Measurements from ENCODE around the gene INSR.

The INSR gene

GRCh38 chr19:7258840-7259395 is 35.3 kb downstream of the INSR start:
- no peak for DNase-seq (ENCODE audit: low read depth)
- H3K4me3 ChIP-seq (ENCODE audit: low read length) = no peak overlapping the region
- TF ChIP-seq CTCF (IDR thresholded peaks at IDR 0.05; ENCODE audit: insufficient read depth, low read depth, low read length, missing control alignments) = no peak

GRCh38 chr19:7258041-7258839 is 36.0 kb downstream of the INSR start:
- no peak for TF ChIP-seq CTCF (IDR thresholded peaks at IDR 0.05; ENCODE audit: insufficient read depth, low read depth, low read length, missing control alignments)
- no peak for DNase-seq (ENCODE audit: low read depth)
- H3K4me3 ChIP-seq (ENCODE audit: low read length) = no peak overlapping the region

GRCh38 chr19:7257148-7258040 is 36.8 kb downstream of the INSR start:
- no peak overlapping the region for H3K4me3 ChIP-seq (ENCODE audit: low read length)
- no peak for DNase-seq (ENCODE audit: low read depth)
- no peak for TF ChIP-seq CTCF (IDR thresholded peaks at IDR 0.05; ENCODE audit: insufficient read depth, low read depth, low read length, missing control alignments)

GRCh38 chr19:7255631-7256030 is 38.6 kb downstream of the INSR start:
- no peak for DNase-seq (ENCODE audit: low read depth)
- TF ChIP-seq CTCF (IDR thresholded peaks at IDR 0.05; ENCODE audit: insufficient read depth, low read depth, low read length, missing control alignments) = no peak
- H3K4me3 ChIP-seq (ENCODE audit: low read length) = no peak overlapping the region

GRCh38 chr19:7255119-7255518 is 39.1 kb downstream of the INSR start:
- TF ChIP-seq CTCF (IDR thresholded peaks at IDR 0.05; ENCODE audit: insufficient read depth, low read depth, low read length, missing control alignments) = no peak
- no peak overlapping the region for H3K4me3 ChIP-seq (ENCODE audit: low read length)
- DNase-seq (ENCODE audit: low read depth) = no peak

- no peak overlapping the region for H3K4me3 ChIP-seq (ENCODE audit: low read length)
- DNase-seq (ENCODE audit: low read depth) = no peak
- TF ChIP-seq CTCF (IDR thresholded peaks at IDR 0.05; ENCODE audit: insufficient read depth, low read depth, low read length, missing control alignments) = no peak
Measured at GRCh38 chr19:7254590-7254989, 39.6 kb downstream of the INSR start.

All from epithelial cell of esophagus (primary cell).